ENCODE data around the gene TMEM233.

The TMEM233 gene

GRCh38 chr12:119660076-119660475 lies 66.5 kb downstream of the TMEM233 start:
- no peak for DNase-seq

GRCh38 chr12:119661882-119662281 lies 68.3 kb downstream of the TMEM233 start:
- no peak for DNase-seq

DNA sequence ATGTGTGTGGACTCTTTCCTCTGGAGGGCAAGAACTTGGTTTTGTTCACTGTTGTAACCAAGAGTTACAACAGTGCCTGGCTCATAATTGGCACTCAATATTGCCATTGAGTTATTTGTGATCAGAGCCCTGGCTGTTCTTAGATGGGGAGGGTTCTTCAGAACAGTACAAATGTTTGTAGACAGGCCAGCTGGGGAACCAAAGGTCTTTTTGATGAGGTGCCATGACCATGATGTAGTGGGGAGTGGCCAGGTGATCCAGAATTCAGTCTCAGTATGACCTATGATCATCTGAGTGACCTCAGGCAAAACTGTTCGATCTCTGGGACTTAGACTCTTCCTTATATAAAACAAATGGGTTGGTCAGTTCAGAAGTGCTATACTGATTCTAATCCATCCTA lies 71.1 kb downstream of the TMEM233 start:
- DNase-seq, result no peak

GRCh38 chr12:119665164-119665929 lies 71.8 kb downstream of the TMEM233 start:
- DNase-seq, result no peak

- DNase-seq, result no peak
These were observed 72.7 kb downstream of the TMEM233 start for GRCh38 chr12:119666226-119666795.

GRCh38 chr12:119666900-119667576 lies 73.5 kb downstream of the TMEM233 start:
- DNase-seq, result no peak

DNA sequence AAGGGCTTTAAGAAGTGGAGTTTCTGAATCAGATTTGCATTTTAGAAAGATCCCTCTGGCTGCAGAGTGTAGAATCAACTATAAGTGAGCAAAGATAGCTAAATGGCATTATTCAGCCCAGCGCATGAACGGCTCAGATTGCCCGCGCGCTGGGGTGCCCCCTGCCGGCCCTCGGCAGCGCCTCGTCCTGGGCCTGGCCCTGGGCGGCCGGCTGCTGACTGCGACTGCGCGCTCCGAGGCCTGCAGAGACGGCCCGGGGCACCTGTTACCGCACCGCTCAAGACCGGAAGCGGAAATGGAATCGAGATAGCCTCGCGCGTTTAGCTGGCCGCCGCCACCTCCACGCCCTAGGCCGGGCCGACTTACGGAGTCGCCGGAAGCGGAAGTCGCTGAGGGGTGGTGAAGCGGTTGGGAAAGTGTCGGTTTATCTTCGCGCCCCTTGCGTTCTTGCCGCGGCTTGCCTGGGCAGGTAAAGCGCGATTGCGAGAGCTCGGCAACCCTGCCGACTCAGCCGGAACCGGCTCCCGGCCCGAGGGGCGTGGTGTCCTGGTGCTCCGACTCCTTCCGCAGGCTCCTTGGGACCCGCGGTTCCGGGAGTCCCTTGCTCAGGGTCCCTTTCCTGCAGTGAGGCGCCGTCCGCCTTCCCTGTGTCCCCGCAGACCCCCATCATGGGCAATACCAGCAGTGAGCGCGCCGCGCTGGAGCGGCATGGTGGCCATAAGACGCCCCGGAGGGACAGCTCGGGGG lies 74.2 kb downstream of the TMEM233 start, which contains the start of gene PRKAB1:
Gene PRKAB1, plus strand, starts transcription at position 557 of the 747 bp plus-strand sequence. Its CDS starts 112 bp downstream, at position 669.
- peak; percentile 93 for DNase-seq

- DNase-seq, result no peak
These were observed 74.8 kb downstream of the TMEM233 start for GRCh38 chr12:119668324-119668841.

DNA sequence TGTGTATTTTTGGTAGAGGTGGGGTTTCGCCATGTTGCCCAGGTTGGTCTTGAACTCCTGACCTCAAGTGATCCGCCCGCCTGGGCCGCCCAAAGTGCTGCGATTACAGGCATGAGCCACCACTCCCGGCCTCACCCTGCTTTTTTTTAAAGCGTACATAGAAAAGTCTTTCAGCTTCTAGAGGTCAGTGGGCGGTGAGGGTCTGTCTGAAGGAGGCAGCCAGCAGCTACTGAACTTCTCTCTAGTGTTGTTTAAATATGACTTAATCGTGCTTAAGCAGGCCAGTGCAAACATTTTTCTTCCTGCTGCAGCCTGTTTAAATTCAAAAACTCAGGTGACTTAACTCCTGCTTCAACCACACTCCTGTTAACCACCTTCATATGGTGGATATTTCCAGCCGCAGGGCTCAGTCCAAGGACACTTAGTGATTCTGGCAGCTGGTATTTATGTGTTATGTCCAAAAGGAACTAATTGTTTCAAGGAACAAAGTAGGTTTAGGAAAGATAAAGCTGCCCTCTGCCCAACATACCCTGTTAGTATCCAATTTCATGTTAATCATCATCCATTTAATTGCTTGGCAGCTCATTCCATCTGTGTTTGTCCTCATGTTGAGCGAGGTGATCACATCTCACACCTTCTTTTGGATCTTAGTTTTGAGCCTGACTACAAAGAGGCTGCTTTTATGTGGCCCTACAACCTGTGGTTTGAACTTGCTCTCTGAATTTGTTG lies 76.3 kb downstream of the TMEM233 start:
- DNase-seq, result no peak

DNA sequence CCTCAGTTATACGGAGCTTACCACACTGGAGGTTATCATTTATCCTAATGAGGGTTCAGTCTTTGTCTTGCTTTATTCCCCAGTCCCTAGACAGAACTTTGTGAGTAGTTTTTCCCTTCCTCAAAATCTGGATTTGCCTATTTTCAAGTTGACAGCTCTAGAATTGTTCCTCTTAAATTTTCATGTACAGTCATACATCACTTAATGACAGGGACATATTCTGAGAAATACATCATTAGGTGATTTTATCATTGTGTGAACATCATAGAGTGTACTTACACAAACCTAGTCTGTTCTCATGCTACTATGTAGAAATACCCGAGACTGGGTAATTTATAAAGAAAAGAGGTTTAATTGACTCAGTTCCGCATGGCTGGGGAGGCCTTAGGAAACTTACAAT lies 77.5 kb downstream of the TMEM233 start:
- DNase-seq, result no peak

GRCh38 chr12:119672194-119672593 lies 78.6 kb downstream of the TMEM233 start:
- DNase-seq, result no peak

GRCh38 chr12:119673634-119674033 lies 80.1 kb downstream of the TMEM233 start:
- no peak for DNase-seq

GRCh38 chr12:119674560-119674959 lies 81.0 kb downstream of the TMEM233 start:
- DNase-seq, result no peak

DNA sequence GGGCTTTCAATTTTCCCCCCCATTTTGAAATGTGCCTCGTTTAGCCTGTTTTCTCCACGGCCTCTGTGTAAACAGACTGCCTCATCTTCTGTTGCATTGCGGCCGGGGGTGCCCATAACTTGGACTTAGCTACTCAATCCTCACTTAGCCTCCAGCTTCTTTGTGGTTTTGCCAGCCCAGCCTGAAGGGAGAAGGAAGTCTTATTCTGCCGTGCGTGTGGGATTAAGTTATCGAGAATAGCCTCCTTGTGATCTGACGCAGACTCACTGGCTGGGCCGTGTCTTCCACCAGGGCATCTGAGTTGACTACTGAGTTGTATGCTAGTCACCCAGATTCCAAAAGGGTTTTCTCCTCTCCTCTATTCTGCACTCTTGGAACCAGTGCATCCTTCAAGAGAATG lies 82.4 kb downstream of the TMEM233 start:
- DNase-seq, result no peak

- DNase-seq, result no peak
These were observed 83.0 kb downstream of the TMEM233 start for GRCh38 chr12:119676573-119676972.

DNA sequence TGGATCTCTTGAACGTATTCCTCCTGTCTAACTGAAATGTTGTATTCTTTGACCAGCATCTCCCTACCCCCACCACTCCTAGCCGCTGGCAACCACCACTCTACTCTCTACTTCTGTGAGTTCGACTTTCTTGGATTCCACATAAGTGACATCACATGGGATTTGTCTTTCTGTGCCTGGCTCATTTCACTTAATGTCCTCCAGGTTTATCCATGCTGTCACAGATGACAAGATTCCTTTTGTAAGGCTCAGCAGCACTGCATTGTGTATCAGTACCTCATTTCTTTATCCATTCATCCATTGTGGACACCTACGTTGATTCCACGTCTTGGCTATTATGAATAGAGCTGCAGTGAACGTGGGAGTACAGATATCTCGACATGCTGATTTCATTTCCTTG lies 84.9 kb downstream of the TMEM233 start:
- DNase-seq, result no peak

- DNase-seq, result no peak
These were observed 85.5 kb downstream of the TMEM233 start for GRCh38 chr12:119679081-119679480.

DNA sequence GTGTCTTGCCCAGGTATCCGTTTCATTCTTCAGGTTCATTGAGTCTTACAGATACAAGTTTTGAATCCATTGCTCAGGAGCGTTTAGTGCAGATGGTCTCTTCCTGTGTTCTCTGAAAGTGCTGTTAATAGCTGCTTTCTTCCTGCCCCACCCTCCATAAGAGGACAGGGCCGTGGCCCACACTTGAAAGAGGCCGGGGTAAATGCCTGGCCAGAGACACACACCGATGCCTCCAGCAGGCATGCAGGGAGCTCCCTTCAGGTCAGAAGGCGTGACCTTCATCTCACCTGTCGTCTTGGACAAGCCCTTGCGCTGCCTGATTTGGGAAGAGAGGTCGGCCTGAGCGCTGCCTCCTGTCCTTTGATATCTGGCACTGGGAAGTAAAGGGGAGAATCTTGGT lies 85.9 kb downstream of the TMEM233 start:
- DNase-seq, result no peak

- DNase-seq, result no peak
These were observed 87.5 kb downstream of the TMEM233 start for GRCh38 chr12:119681111-119681510.

- no peak for DNase-seq
These were observed 88.4 kb downstream of the TMEM233 start for GRCh38 chr12:119681728-119682638.

- DNase-seq, result no peak
These were observed 89.2 kb downstream of the TMEM233 start for GRCh38 chr12:119682639-119683252.

Data from NCI-H446 treated with DMSO at 0.1 percent for 48 hours (cell line).